IPS DF 4.7 (cell line): Measurements from ENCODE around the gene PIK3C3.
"Not testable (repeated sequence)": the region's sequence is repeated elsewhere in the genome, so short reads cannot be mapped to it uniquely, and the experiment has no call there.

Experiments
- DNase-seq: peaks from one replicate; pipeline ENCODE4 v3.0.0-alpha.2; 2013; ENCODE audit warnings: low spot score; ENCODE audit errors: extremely low read depth

PIK3C3 gene

DNA sequence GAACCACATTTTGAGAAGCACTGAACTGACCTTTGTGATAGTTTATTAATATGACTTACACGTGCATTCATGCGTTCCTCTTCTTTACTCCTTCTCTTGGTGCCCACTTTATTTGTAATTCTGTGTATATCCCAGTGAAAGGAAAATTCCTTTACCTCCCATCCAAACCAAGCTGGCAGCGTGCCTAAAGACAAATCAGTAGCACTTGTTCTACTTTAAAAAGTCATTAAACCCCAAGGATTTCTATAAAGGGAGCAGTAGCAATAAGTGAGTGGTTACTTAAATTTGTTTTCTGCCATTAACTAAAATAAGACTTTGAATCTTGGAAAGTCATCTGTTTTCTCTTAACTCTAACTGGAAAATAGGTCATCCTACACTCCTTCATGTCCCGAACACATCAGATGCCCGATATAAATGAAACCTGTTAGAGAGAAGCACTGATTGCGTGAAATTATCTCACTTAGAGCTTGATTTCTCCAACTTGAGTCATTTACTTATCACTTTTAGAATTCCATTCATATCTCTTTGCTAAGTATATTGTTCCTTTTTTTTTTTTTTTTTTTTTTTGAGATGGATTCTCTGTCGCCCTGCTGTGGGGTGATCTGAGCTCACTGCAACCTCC lies 10.7 kb downstream of the PIK3C3 start:
- no peak for DNase-seq

DNA sequence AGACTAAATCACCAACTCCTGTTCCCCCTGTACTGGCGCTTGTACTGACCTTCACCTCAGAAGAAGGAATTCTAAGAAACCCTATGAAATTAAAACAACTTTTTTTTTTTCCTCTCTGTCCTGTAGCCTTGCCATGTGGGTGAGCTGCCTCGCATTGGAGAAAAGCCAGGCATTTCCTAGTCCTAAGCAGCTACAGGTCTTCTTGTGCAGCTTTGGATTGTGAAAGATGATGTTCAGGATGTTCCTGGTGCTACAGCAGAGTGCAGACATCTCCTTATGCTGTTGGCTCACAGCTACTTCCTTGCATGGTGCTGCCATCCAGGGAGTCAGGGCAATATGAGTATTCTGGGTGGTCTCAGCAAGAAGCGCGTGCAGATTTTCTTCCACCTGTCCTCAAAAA lies 11.9 kb downstream of the PIK3C3 start:
- DNase-seq: no peak

DNA sequence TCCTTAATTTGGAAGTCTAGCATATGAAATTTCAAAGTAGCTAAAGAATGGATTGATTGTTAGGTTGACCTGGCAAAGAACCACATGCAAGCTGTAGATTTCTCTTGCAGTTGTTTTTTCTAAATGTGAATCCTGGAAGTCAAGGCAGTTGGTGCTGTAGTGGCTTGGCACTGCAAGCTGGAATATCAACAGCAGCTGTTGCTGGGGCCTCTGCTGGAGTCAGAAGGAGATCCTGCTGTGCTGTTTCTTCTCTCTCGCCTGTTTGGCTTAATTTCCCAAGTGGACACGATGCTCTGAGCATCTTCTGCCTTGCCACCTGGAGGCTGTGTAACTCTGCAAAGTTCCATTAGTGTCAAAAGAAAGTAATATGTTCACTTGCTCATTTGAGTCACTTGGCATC lies 12.6 kb downstream of the PIK3C3 start:
- DNase-seq: no peak

DNA sequence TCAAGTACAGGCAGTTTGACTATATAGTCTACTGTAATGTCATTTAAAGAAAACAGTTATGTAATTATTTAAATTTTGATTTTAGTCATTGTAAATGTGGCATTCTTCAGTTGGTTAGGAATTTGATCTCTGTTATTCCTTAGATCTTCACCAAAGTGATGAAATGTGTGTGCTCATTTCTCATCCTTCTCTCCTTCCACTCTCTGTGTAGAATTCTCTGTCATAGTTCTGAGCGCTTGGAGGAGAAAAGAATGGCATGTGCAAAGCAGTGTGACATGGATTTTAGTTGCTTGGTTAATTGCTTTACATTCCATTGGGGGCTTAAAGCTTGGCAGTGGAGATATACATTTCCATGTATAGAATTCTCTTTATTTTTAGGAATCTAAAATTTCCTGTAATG lies 14.8 kb downstream of the PIK3C3 start:
- no peak for DNase-seq

DNA sequence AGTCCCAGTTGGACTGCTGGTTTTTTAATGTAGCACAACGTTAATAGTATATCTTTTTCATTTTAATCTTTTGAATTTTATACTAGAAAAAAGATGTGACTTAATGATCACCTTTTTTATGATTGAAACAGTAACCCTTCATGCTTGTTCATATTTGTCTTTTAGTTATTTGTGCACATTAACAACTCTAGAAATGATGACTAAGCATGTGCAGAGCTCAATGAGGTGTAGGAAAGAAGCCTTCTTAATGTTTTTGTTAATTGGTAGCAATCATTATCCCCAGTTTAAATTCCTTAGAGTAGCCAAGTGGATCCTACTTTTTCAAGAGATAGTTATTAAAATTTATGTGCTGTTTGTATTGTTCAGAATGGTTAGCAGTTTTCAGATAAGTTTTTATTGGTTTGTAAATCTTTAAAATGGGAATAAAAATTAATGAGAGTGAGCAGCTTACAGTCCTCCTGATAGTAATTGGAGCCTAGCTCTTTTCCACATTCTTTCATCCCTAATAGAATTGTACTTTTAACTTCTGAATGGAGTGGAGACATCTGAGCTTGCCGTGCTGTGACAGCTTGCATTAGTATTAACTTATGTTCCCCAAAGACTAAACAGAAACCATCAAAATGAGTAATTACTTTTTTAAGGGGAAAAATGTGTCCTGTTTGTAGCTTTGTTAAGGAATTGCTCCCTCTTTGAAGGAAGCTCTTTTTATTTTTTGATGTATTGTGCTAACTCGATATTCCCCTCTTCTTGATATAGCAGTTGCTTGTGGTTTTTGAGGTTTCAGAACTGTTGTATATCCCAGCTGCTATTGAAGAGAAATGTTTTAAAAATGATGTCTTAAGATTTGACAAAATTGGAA lies 17.3 kb downstream of the PIK3C3 start:
- no peak for DNase-seq

DNA sequence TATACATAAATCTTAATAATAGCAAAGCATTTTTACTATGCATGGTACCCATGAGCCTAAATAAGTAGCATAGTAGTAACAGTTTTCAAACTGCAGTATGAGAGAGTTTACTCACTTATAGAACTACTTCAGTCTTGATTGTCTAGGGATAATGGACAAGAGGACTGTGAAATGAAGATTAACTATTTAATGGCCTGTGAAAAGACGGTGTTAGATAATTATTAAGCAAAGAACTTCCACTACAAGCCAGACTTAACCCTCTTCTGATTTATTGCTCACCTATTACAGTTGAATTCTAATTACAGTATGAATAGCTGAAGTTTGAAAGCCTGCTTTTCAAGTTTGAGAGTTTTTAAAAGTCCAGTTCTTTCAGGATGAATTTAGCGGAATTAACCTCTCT lies 18.9 kb downstream of the PIK3C3 start:
- DNase-seq: no peak

DNA sequence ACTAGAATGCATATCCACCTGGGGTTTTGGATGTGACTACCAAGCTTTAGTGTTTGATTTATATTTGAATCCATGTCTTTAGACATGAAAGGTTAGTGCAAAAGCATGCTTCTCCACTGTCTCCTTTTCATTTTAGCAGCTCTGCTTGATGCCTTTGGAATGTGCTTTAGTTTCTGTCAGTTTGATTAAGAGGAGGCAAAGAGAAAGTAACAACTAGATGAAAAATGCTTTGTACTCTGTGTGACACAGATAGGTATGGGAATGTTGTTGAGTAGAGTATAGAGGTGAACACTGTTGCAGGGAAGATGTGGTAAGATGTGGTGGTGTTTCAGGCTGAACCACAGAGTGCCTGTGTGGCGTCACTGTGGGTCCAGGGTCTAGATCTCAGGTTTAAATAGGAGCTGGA lies 19.8 kb downstream of the PIK3C3 start:
- DNase-seq: no peak

DNA sequence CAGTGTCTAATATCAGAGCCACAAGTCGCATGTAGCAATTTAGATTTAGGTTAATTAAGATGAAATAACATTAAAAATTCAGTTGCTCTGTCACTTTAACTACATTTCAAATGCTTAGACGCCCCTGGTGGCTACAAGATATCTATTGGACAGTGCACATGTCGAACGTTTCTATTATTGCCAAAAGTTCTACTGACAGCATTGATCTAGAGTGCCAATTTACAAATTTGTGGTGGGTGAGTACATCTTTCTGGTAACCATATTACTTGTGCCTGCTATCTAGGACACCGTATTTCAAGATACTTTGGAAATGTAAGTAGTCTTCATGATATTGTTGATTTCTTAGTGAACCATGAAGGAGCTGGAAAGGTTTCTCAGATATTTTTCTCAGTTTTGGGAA lies 20.2 kb downstream of the PIK3C3 start:
- no peak for DNase-seq

DNA sequence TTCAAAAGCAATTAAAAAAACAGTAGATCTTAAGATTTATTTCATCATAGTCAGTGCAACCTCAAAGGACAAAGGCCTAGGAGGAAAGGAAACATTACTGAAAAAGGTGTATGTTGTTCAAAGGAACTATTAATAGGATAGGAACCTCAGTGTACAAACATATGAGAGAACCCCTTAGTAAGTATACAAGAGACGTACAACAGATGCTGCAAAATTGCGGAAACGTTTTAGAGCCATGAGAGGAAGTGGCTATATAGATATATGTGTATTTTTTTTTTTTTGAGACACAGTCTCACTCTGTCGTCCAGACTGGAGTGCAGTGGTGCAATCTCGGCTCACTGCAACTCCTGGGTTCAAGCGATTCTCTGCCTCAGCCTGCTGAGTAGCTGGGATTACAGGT lies 22.2 kb downstream of the PIK3C3 start:
- no peak for DNase-seq

DNA sequence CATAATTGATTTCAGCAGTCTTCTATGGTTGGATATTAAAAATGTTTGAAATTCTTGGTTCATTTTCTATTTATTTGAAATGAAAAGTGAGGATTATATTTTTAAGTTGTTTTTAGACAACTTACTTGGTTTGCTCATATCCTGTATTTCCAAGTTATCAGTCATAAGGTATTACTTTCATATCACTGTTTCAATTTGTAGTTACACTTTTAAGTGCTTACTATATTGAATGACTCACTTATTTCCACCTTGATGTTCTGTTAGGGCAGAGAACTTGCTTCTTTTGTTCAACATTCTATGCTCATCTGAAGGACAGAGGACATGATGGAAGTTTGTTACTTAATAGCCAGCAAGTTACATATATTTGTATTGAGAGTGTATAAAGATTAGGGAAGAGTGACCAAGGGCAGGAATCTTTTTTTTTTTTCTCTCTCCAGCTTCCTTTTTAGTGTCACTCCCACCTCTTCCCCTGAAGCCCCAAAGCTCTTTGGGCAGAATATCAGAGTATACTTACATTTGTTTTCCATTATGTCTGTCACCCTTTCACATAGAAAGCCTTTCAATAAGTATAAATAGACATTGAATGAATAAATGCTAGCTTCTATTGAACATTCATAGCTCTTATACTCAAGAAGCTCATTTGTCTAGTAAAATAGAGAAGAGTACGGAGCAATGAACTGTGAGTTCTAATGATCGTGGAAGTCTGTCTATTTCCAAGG lies 28.1 kb downstream of the PIK3C3 start:
- DNase-seq: no peak

DNA sequence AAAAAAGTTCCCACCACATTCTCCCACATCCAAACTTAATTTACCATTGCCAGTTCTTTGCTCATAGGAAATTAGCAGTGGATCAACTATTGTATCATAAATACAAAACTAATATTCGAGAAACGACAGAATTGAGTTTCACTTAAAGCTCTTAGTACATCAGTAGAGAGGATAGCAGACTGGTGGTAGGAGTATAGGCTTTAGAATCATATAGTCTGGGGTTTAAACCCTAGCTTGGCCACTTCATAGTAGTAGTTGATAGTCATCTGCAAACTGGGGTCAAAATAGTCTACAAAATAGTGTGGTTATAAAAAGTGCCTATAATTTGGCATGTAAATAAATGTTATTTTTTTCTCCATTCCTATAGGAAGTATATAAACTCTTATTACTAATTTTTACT lies 30.9 kb downstream of the PIK3C3 start:
- DNase-seq: no peak

DNA sequence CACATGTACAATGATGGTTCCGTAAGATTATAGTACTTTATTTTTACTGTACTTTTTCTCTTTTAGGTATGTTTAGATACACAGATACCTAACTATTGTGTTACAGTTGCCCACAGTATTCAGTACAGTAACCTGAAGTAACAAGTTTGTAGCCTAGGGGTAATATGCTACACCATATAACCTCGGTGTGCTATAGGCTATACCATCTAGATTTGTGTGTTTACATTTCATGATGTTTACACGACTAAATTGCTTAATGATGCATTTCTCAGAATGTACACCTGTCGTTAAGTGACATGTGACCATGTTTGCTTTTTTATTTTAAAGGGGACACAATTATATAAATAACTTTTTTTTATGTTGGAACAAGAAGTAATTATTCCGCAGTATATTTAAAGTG lies 34.5 kb downstream of the PIK3C3 start:
- DNase-seq: no peak

DNA sequence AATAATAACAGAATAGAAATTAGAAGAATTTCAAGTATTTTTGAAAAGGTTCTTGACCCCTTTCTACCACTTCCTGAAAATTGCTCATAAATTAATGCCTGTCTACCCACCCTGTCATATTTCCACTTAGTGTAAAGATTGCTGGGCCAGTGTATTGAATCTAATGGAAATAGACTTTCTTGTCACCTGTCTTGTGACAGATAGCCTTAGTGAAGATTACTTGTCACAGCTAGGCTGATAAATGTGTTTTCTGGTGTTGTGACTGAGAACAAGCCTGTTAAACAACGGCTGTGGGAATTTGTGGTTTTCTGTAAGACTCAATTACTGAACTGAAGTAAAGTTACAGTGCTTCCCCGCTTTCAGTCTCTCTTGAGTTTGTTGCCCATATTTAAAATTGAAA lies 37.0 kb downstream of the PIK3C3 start:
- no peak for DNase-seq

DNA sequence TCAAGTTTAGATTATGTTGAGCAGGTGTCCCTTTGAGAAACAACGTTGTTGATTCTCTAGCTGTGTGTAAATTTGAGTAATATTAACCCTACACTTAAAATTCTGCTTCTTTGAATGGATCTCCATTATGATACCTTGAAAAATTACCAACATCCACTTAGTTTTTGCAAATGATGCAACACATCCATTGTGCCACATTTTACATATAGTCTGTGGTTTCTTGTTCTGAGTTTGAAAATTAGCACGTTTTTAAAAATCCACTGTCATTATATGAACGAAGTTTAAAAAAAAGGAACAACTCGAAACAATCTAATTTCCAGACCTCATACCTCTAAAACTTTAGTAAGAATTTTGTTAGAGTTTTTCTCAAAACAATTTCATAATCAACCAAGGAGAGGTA lies 37.7 kb downstream of the PIK3C3 start:
- DNase-seq: no peak

DNA sequence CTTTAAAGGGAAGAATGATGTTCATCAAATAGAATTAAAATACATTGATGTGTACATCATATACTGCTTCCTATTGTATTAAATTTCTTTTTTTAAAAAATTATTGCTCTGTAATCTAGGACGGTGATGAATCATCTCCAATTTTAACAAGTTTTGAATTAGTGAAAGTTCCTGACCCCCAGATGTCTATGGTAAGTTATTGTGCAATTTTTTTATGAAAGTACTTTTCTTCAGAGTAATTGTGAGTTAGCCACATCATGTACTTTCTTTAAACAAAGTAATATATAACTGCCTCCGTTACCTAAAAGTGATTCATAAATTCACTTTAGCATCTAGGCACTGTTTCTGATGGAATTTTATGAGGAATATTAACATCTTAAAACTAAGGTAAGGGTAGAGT lies 38.1 kb downstream of the PIK3C3 start:
- DNase-seq: no peak

DNA sequence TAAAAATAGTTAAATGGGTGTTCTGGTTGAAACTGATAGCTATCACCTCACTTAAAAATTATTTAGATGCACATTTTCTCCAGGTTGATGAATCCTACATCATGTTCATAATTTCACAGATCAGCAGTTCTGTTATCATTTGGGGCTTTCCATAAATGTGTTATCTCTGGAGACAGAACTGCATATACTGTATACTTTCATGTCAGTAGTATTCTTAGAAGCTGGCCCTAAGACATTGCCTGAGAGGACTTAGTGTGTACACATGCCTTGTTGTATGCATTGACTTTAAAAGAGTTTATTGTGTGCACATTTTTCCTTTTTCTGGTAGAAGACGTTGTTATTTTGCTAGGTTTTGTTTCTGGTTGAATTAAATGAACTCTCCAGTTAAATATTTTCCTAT lies 41.0 kb downstream of the PIK3C3 start:
- no peak for DNase-seq

DNA sequence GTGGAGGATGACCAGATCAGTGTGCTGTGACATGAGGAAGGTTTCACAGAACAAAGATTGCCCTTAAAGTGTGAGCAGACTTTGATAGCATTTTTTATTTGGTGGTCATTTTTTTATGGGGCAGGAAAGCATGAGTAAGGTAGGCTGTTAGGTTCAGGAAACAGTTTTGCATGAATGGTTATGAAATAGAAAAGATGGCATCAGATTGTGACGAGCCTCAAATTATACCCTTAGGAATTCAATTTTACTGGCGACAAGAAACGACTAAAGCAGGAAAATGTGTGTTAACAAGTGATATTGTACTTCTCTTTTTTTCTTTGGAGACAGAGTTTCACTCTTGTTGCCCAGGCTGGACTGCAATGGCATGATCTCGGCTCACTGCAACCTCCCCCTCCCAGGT lies 44.7 kb downstream of the PIK3C3 start:
- no peak for DNase-seq

DNA sequence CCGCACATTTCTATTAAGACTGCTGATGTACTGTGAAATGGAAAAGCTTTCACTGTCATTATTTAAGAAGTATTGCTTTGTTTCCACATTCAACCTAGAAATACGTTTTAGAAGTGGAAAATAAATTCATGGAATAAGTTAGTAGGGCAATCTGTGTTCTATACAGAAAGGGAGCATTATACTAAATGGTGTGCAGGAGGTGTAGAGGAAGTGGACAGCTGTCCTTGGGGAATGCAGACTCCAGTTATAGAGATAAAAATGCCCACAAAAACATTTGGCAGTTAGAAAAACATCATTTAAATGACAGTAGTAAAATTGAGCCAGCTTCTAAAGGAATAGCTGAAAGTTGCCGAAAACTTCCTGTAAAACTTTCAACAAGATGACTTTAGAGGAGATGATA lies 46.8 kb downstream of the PIK3C3 start:
- DNase-seq: no peak

DNA sequence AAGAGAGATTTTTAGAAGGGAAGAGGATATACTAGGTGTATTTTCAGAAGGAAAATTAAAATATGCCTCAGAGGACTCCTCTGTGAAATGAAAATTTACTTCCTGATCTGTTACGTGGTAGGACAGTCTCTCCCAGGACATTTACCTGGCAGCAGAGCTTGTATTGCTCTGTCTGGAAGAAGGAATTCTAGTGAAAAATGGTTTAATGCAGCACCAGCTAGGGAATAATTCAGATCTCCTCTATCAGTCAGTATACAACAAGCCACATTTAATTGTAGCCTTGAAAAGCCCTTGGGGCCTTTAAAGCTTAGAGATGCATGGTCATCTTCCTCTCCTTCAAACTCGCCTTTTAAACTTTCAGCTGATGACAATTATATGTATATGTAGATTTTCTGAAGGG lies 49.6 kb downstream of the PIK3C3 start:
- no peak for DNase-seq

DNA sequence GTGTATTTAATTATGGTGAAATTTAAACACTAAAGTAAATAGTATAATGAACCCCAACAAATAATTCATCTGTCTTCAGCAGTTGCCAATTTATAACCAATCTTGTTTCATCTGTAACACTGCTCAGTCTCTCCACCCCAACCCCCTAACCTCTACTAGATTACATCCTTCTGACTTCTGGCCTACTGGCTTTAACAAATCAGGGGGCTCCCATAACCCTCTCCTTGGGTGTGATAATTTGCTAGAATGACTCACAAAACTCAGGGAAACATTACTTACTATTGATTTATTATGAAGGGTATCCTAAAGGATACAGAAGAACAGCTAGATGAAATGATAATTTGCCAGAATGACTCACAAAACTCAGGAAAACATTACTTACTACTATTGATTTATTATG lies 50.7 kb downstream of the PIK3C3 start:
- no peak for DNase-seq

DNA sequence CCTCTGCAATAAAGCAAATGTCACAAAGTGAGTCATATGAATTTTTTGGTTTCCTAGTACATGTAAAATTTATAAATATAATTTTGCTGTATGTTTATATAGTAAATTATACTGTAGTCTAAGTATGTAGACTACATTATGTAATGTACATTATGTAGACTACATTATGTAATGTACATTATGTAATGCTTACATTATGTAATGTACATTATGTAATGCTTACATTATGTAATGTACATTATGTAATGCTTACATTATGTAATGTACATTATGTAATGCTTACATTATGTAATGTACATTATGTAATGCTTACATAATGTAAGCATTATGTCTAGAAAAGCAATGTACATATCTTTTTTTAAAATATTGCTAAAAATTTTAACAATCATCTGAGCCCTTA lies 54.4 kb downstream of the PIK3C3 start:
- DNase-seq: not testable (repeated sequence)

DNA sequence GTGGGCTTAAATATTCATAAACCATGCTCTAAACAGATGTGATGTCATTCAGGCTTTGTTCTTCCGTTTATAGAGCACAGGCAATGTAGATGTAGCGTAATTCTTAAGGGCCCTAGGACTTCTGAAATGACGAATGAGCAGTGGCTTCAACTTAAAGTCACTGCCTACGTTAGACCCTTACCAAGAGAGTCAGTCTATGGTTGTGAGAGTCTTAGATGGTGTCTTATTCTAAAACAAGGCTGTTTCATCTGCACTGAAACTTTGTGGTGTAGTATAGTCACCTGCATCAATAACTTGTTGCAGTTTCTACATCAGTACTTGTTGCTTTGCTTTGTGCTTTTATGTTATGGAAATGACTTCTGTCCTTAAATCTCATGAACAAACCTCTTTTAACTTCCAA lies 56.0 kb downstream of the PIK3C3 start:
- no peak for DNase-seq

DNA sequence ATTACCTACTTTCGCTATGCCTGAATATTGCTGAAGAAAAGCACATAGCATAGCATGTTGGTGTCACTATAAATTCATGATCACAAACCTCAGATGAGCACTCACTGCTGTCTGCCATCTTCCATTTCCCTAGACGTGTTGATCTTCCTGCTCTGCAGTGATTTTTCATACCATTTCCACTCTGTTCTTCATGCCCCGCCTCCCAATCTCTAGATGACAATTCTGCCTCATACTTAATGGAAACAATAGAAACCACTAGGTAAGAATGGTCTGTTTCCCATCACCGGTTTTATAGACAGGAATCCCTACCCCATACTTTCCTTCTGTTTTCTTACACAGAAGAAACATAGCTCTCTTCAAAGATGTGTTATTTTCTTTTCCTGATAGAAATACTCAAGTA lies 63.8 kb downstream of the PIK3C3 start:
- no peak for DNase-seq
